ENCODE data around the gene ATP5MC3.

GRCh38 chr2:175205523-175205922 lies 24.0 kb upstream of the ATP5MC3 start:
- no peak for TF ChIP-seq MXI1 (IDR thresholded peaks at IDR 0.05; ENCODE audit: low read depth, low read length)
- no peak for TF ChIP-seq CTCF (IDR thresholded peaks at IDR 0.05 in 2 of 3, conservative IDR thresholded peaks at IDR 0.05 in 1 of 3; ENCODE audit: control insufficient read depth in 2 of 3, extremely low read depth in 1 of 3, insufficient read depth in 1 of 3, low read depth in 3 of 3, low read length in 3 of 3)
- TF ChIP-seq POLR2A (IDR thresholded peaks at IDR 0.05; ENCODE audit: low read depth, low read length), result no peak
- no peak for TF ChIP-seq ZNF592 (IDR thresholded peaks at IDR 0.05)
- no peak for TF ChIP-seq CHD2 (IDR thresholded peaks at IDR 0.05; ENCODE audit: borderline replicate concordance, low read depth, low read length)
